HEK293 (cell line): ENCODE data around the gene SIAH2.

ENCODE experiments used
- CTCF ChIA-PET: fragments of 350-600 bp; formaldehyde crosslinking; extraction: SDS; loops from one replicate; lab custom pipeline; 2021; ENCODE audit warnings: antibody characterized with exemption; lab: Yijun Ruan, JAX
- POLR2A ChIA-PET: fragments of 300-600 bp; formaldehyde crosslinking; extraction: SDS; loops from one replicate; lab custom pipeline; 2020; ENCODE audit warnings: antibody characterized with exemption, inconsistent platforms; lab: Yijun Ruan, JAX
- H3K27ac ChIP-seq: fragments of 200-500 bp; sonication (Bioruptor generic); 2 replicates; pipeline ENCODE4 v1.5.1; 2014; ENCODE audit warnings: low read depth, low read length, control low read depth, inconsistent platforms; ENCODE audit errors: extremely low read depth
- H3K36me3 ChIP-seq, 2 experiments: fragments of 200-500 bp in 1 of 2; sonication (Bioruptor generic) in 1 of 2; 1 replicate in 1 of 2; 2 replicates in 1 of 2; pipeline ENCODE4 v1.5.1; 2014 to 2017; ENCODE audit warnings: inconsistent platforms in 2 of 2, low read length in 2 of 2; ENCODE audit not compliant: control insufficient read depth in 2 of 2, insufficient read depth in 1 of 2
- H3K4me1 ChIP-seq: fragments of 200-500 bp; sonication (Bioruptor generic); 2 replicates; pipeline ENCODE4 v1.5.1; 2014; ENCODE audit warnings: mild to moderate bottlenecking, low read length, inconsistent platforms; ENCODE audit not compliant: control insufficient read depth, insufficient read depth
- H3K4me3 ChIP-seq: 2 replicates; pipeline ENCODE4 v1.5.1; 2011; ENCODE audit warnings: low read depth, mild to moderate bottlenecking, control low read depth, low read length, moderate library complexity
- H3K9me3 ChIP-seq: fragments of 200-500 bp; sonication (Bioruptor generic); 2 replicates; pipeline ENCODE4 v1.5.1; 2014; ENCODE audit warnings: low read depth, low read length, inconsistent platforms; ENCODE audit not compliant: control insufficient read depth, insufficient read depth
- BCL11B ChIP-seq: fragments of 450-650 bp; formaldehyde crosslinking; IDR thresholded peaks from 2 replicates; pipeline ENCODE4 v1.5.1; 2016; ENCODE audit warnings: low read depth, missing biosample characterization, missing genetic modification characterization
- GFI1B ChIP-seq: fragments of 450-650 bp; formaldehyde crosslinking; IDR thresholded peaks from 2 replicates; pipeline ENCODE4 v1.5.1; 2016; ENCODE audit warnings: missing biosample characterization, missing genetic modification characterization
- GLIS1 ChIP-seq: fragments of 450-650 bp; formaldehyde crosslinking; IDR thresholded peaks from 2 replicates; pipeline ENCODE4 v1.5.1; 2016; ENCODE audit warnings: missing biosample characterization, missing genetic modification characterization
- HOXA7 ChIP-seq: sonication (generic); formaldehyde crosslinking; IDR thresholded peaks from 2 replicates; pipeline ENCODE4 v1.8.1; 2022; ENCODE audit warnings: missing genetic modification reagents, borderline replicate concordance
- OVOL3 ChIP-seq: fragments of 450-650 bp; formaldehyde crosslinking; IDR thresholded peaks from 2 replicates; pipeline ENCODE4 v1.5.1; 2016; ENCODE audit warnings: missing biosample characterization, missing genetic modification characterization
- ZBTB1 ChIP-seq: fragments of 450-650 bp; formaldehyde crosslinking; IDR thresholded peaks from 2 replicates; pipeline ENCODE4 v1.5.1; 2016; ENCODE audit warnings: missing biosample characterization, missing genetic modification characterization
- ZBTB48 ChIP-seq: fragments of 450-650 bp; formaldehyde crosslinking; IDR thresholded peaks from 2 replicates; pipeline ENCODE4 v1.5.1; 2016; ENCODE audit warnings: missing biosample characterization, missing genetic modification characterization
- ZNF138 ChIP-seq: fragments of 450-650 bp; formaldehyde crosslinking; IDR thresholded peaks from 2 replicates; pipeline ENCODE4 v1.5.1; 2016; ENCODE audit warnings: missing biosample characterization, missing genetic modification characterization, borderline replicate concordance
- ZNF140 ChIP-seq: fragments of 450-650 bp; formaldehyde crosslinking; IDR thresholded peaks from 2 replicates; pipeline ENCODE4 v1.5.1; 2016; ENCODE audit warnings: missing biosample characterization, missing genetic modification characterization
- ZNF2 ChIP-seq: fragments of 450-650 bp; formaldehyde crosslinking; IDR thresholded peaks from 2 replicates; pipeline ENCODE4 v1.5.1; 2016; ENCODE audit warnings: missing biosample characterization, missing genetic modification characterization
- ZNF391 ChIP-seq: fragments of 450-650 bp; formaldehyde crosslinking; IDR thresholded peaks from 2 replicates; pipeline ENCODE4 v1.5.1; 2016; ENCODE audit warnings: low read depth, missing biosample characterization, missing genetic modification characterization, borderline replicate concordance
- ZNF394 ChIP-seq: fragments of 450-650 bp; formaldehyde crosslinking; IDR thresholded peaks from 2 replicates; pipeline ENCODE4 v1.5.1; 2016; ENCODE audit warnings: missing biosample characterization, missing genetic modification characterization, mild to moderate bottlenecking, moderate library complexity, borderline replicate concordance
- ZNF473 ChIP-seq: fragments of 450-650 bp; formaldehyde crosslinking; IDR thresholded peaks from 2 replicates; pipeline ENCODE4 v1.5.1; 2017; ENCODE audit warnings: missing biosample characterization, missing genetic modification characterization
- ZNF792 ChIP-seq: fragments of 450-650 bp; formaldehyde crosslinking; IDR thresholded peaks from 2 replicates; pipeline ENCODE4 v1.5.1; 2016; ENCODE audit warnings: missing biosample characterization, missing genetic modification characterization
- ZNF837 ChIP-seq: fragments of 450-650 bp; formaldehyde crosslinking; IDR thresholded peaks from 2 replicates; pipeline ENCODE4 v1.5.1; 2016; ENCODE audit warnings: missing biosample characterization, missing genetic modification characterization
- ZSCAN30 ChIP-seq: fragments of 450-650 bp; IDR thresholded peaks from 2 replicates; pipeline ENCODE4 v1.5.1; 2018; ENCODE audit warnings: missing biosample characterization, mild to moderate bottlenecking, missing genetic modification characterization, moderate library complexity
- TF ChIP-seq, protein P1 (sequence below): fragments of 450-650 bp; formaldehyde crosslinking; IDR thresholded peaks from 2 replicates; pipeline ENCODE4 v1.5.1; 2016; ENCODE audit warnings: missing biosample characterization, missing genetic modification characterization
- TF ChIP-seq, protein P2 (sequence below): fragments of 450-650 bp; formaldehyde crosslinking; IDR thresholded peaks from 2 replicates; pipeline ENCODE4 v1.5.1; 2016; ENCODE audit warnings: missing biosample characterization, missing genetic modification characterization
- TF ChIP-seq, protein P3 (sequence below): fragments of 450-650 bp; formaldehyde crosslinking; IDR thresholded peaks from 2 replicates; pipeline ENCODE4 v1.5.1; 2017; ENCODE audit warnings: missing biosample characterization, missing genetic modification characterization
- TF ChIP-seq, protein P4 (sequence below): fragments of 450-650 bp; formaldehyde crosslinking; optimal IDR thresholded peaks from 2 replicates; pipeline ENCODE3; 2016; ENCODE audit warnings: missing biosample characterization, mild to moderate bottlenecking, missing genetic modification characterization
- TF ChIP-seq, protein P5 (sequence below): fragments of 450-650 bp; formaldehyde crosslinking; IDR thresholded peaks from 2 replicates; pipeline ENCODE4 v1.5.1; 2016; ENCODE audit warnings: missing biosample characterization, missing genetic modification characterization

The SIAH2 gene

GRCh38 chr3:150790629-150791028 lies 27.7 kb upstream of the SIAH2 start (continued):
- TF ChIP-seq, protein P1, sequence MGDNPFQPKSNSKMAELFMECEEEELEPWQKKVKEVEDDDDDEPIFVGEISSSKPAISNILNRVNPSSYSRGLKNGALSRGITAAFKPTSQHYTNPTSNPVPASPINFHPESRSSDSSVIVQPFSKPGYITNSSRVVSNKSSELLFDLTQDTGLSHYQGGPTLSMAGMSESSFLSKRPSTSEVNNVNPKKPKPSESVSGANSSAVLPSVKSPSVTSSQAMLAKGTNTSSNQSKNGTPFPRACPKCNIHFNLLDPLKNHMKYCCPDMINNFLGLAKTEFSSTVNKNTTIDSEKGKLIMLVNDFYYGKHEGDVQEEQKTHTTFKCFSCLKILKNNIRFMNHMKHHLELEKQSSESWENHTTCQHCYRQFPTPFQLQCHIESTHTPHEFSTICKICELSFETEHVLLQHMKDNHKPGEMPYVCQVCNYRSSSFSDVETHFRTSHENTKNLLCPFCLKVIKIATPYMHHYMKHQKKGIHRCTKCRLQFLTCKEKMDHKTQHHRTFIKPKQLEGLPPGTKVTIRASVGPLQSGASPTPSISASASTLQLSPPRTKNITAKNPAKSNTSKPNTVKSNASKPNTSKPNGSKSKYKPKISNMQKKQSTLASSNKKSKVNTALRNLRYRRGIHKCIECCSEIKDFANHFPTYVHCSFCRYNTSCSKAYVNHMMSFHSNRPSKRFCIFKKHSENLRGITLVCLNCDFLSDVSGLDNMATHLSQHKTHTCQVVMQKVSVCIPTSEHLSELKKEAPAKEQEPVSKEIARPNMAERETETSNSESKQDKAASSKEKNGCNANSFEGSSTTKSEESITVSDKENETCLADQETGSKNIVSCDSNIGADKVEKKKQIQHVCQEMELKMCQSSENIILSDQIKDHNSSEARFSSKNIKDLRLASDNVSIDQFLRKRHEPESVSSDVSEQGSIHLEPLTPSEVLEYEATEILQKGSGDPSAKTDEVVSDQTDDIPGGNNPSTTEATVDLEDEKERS (tag by site-specific recombination): no peak
- no peak for TF ChIP-seq ZBTB1 (tag by site-specific recombination)
- no peak for TF ChIP-seq ZNF138 (tag by site-specific recombination)

- ChIA-PET POLR2A (no interaction called here), CTCF (interaction anchor here (0.7 to 3.6 kb wide), 4 partner anchors 25 to 74 kb away, joined by 5 to 33 read pairs (median 20); no protein-coding TSS in a partner anchor)
- Histone ChIP-seq H3K27ac (no peak overlapping the region), H3K4me1 (no peaks in the 10 kb centered on the region), H3K9me3 (no peaks in the 10 kb centered on the region), H3K4me3 (no peak overlapping the region), H3K36me3 (no peaks in the 10 kb centered on the region)
- TF ChIP-seq ZNF140 (tag by site-specific recombination) (no peak), BCL11B (tag by site-specific recombination) (no peak), ZNF394 (tag by site-specific recombination) (no peak), ZBTB48 (no peak), GFI1B (tag by site-specific recombination) (no peak), ZNF391 (tag by site-specific recombination) (no peak), ZNF837 (tag by site-specific recombination) (no peak)
- TF ChIP-seq, protein P2, sequence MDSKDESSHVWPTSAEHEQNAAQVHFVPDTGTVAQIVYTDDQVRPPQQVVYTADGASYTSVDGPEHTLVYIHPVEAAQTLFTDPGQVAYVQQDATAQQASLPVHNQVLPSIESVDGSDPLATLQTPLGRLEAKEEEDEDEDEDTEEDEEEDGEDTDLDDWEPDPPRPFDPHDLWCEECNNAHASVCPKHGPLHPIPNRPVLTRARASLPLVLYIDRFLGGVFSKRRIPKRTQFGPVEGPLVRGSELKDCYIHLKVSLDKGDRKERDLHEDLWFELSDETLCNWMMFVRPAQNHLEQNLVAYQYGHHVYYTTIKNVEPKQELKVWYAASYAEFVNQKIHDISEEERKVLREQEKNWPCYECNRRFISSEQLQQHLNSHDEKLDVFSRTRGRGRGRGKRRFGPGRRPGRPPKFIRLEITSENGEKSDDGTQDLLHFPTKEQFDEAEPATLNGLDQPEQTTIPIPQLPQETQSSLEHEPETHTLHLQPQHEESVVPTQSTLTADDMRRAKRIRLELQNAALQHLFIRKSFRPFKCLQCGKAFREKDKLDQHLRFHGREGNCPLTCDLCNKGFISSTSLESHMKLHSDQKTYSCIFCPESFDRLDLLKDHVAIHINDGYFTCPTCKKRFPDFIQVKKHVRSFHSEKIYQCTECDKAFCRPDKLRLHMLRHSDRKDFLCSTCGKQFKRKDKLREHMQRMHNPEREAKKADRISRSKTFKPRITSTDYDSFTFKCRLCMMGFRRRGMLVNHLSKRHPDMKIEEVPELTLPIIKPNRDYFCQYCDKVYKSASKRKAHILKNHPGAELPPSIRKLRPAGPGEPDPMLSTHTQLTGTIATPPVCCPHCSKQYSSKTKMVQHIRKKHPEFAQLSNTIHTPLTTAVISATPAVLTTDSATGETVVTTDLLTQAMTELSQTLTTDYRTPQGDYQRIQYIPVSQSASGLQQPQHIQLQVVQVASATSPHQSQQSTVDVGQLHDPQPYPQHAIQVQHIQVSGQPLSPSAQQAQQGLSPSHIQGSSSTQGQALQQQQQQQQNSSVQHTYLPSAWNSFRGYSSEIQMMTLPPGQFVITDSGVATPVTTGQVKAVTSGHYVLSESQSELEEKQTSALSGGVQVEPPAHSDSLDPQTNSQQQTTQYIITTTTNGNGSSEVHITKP (tag by site-specific recombination): no peak
- TF ChIP-seq, protein P3, sequence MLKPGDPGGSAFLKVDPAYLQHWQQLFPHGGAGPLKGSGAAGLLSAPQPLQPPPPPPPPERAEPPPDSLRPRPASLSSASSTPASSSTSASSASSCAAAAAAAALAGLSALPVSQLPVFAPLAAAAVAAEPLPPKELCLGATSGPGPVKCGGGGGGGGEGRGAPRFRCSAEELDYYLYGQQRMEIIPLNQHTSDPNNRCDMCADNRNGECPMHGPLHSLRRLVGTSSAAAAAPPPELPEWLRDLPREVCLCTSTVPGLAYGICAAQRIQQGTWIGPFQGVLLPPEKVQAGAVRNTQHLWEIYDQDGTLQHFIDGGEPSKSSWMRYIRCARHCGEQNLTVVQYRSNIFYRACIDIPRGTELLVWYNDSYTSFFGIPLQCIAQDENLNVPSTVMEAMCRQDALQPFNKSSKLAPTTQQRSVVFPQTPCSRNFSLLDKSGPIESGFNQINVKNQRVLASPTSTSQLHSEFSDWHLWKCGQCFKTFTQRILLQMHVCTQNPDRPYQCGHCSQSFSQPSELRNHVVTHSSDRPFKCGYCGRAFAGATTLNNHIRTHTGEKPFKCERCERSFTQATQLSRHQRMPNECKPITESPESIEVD (tag by site-specific recombination): no peak
Observed at GRCh38 chr3:150789451-150789850, 26.5 kb upstream of the SIAH2 start.

GRCh38 chr3:150787741-150788370 lies 24.9 kb upstream of the SIAH2 start:
- no peaks in the 10 kb centered on the region for H3K36me3 ChIP-seq
- H3K9me3 ChIP-seq: no peaks in the 10 kb centered on the region
- no peak overlapping the region for H3K27ac ChIP-seq
- no peaks in the 10 kb centered on the region for H3K4me1 ChIP-seq
- no peak overlapping the region for H3K4me3 ChIP-seq
- ChIA-PET CTCF (interaction anchor here (0.5 to 3.6 kb wide), 27 partner anchors 8 to 558 kb away, joined by 3 to 33 read pairs (median 4); no protein-coding TSS in a partner anchor), POLR2A (no interaction called here)
- TF ChIP-seq ZSCAN30 (peak; percentile 58; the same call in 1 of the 2 replicates), ZNF473 (tag by site-specific recombination) (no peak), ZNF792 (tag by site-specific recombination) (no peak), GLIS1 (tag by site-specific recombination) (no peak), ZBTB1 (tag by site-specific recombination) (no peak), HOXA7 (CRISPR knock-in tag) (no peak), OVOL3 (tag by site-specific recombination) (no peak), ZNF2 (tag by site-specific recombination) (0 out of 2 replicates have a peak, but pooled peaks have one; percentile 24)
- TF ChIP-seq, protein P4, sequence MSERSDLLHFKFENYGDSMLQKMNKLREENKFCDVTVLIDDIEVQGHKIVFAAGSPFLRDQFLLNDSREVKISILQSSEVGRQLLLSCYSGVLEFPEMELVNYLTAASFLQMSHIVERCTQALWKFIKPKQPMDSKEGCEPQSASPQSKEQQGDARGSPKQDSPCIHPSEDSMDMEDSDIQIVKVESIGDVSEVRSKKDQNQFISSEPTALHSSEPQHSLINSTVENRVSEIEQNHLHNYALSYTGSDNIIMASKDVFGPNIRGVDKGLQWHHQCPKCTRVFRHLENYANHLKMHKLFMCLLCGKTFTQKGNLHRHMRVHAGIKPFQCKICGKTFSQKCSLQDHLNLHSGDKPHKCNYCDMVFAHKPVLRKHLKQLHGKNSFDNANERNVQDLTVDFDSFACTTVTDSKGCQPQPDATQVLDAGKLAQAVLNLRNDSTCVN (tag by site-specific recombination): peak; percentile 15
- TF ChIP-seq, protein P5, sequence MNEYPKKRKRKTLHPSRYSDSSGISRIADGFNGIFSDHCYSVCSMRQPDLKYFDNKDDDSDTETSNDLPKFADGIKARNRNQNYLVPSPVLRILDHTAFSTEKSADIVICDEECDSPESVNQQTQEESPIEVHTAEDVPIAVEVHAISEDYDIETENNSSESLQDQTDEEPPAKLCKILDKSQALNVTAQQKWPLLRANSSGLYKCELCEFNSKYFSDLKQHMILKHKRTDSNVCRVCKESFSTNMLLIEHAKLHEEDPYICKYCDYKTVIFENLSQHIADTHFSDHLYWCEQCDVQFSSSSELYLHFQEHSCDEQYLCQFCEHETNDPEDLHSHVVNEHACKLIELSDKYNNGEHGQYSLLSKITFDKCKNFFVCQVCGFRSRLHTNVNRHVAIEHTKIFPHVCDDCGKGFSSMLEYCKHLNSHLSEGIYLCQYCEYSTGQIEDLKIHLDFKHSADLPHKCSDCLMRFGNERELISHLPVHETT: no peak
